GM12878 (cell line): Measurements from ENCODE around the gene SERPING1. TPM values are rescaled to one million over a fixed set of nuclear protein-coding genes. Genes with fewer than 3 reads are reported as not detected.

Experiments
- CHD2 ChIP-seq: IDR thresholded peaks from 2 replicates; pipeline ENCODE4 v1.6.1; 2011; ENCODE audit warnings: low read depth, low read length, improper control_type of control experiment, borderline replicate concordance
- EED ChIP-seq: sonication (generic); IDR thresholded peaks from 2 replicates; pipeline ENCODE4 v1.6.1; 2016; ENCODE audit warnings: antibody characterized with exemption, low read depth
- FOS ChIP-seq: IDR thresholded peaks from 3 replicates; pipeline ENCODE4 v1.6.1; 2011; ENCODE audit warnings: borderline replicate concordance; ENCODE audit not compliant: insufficient read length; ENCODE audit errors: extremely low read depth
- FOXK2 ChIP-seq: fragments of 450-650 bp; IDR thresholded peaks from 2 replicates; pipeline ENCODE4 v1.6.1; 2017; ENCODE audit warnings: mild to moderate bottlenecking, moderate library complexity
- HDAC6 ChIP-seq: fragments of 200-600 bp; sonication (generic); IDR thresholded peaks from one replicate; pipeline ENCODE4 v1.8.0; 2017; ENCODE audit warnings: antibody characterized with exemption; ENCODE audit not compliant: unreplicated experiment
- HDGF ChIP-seq: fragments of 450-650 bp; IDR thresholded peaks from 2 replicates; pipeline ENCODE4 v1.6.1; 2016; ENCODE audit warnings: antibody characterized with exemption
- HSF1 ChIP-seq: fragments of 150-350 bp; IDR thresholded peaks from 2 replicates; pipeline ENCODE4 v1.6.1; 2014; ENCODE audit warnings: mild to moderate bottlenecking, low read depth, low read length
- JUND ChIP-seq: IDR thresholded peaks from 2 replicates; pipeline ENCODE4 v1.6.1; 2012; ENCODE audit warnings: low read depth, mild to moderate bottlenecking, low read length, improper control_type of control experiment, moderate library complexity
- MEF2B ChIP-seq: fragments of 450-650 bp; IDR thresholded peaks from 2 replicates; pipeline ENCODE4 v1.6.1; 2018; ENCODE audit warnings: mild to moderate bottlenecking, moderate library complexity; ENCODE audit not compliant: partially characterized antibody, poor library complexity, severe bottlenecking
- MTA2 ChIP-seq: fragments of 450-650 bp; IDR thresholded peaks from 2 replicates; pipeline ENCODE4 v1.6.1; 2016; ENCODE audit warnings: low read depth, mild to moderate bottlenecking, moderate library complexity
- MTA3 ChIP-seq: IDR thresholded peaks from 2 replicates; pipeline ENCODE4 v1.6.1; 2012; ENCODE audit warnings: low read length, inconsistent platforms, borderline replicate concordance
- MXI1 ChIP-seq: fragments of 150-350 bp; IDR thresholded peaks from 2 replicates; pipeline ENCODE4 v1.6.1; 2011; ENCODE audit warnings: low read depth, mild to moderate bottlenecking, inconsistent platforms, low read length, improper control_type of control experiment
- POLR2A ChIP-seq: IDR thresholded peaks from 2 replicates; pipeline ENCODE4 v1.6.1; 2011; ENCODE audit warnings: low read depth, mild to moderate bottlenecking, low read length
- POLR2AphosphoS5 ChIP-seq: IDR thresholded peaks from 2 replicates; pipeline ENCODE4 v1.6.1; 2011; ENCODE audit warnings: mild to moderate bottlenecking, low read length, inconsistent platforms
- RAD51 ChIP-seq: fragments of 450-650 bp; IDR thresholded peaks from 2 replicates; pipeline ENCODE4 v1.6.1; 2016; ENCODE audit warnings: moderate library complexity, mild to moderate bottlenecking, inconsistent platforms
- RB1 ChIP-seq: fragments of 450-650 bp; formaldehyde crosslinking; IDR thresholded peaks from 2 replicates; pipeline ENCODE4 v1.6.1; 2017; ENCODE audit warnings: mild to moderate bottlenecking, borderline replicate concordance
- RELA ChIP-seq: fragments of 450-650 bp; IDR thresholded peaks from 2 replicates; pipeline ENCODE4 v1.8.0; 2014; ENCODE audit warnings: borderline replicate concordance; ENCODE audit not compliant: partially characterized antibody
- SPI1 ChIP-seq: IDR thresholded peaks from 2 replicates; pipeline ENCODE4 v1.6.1; 2011; ENCODE audit warnings: low read depth, mild to moderate bottlenecking, low read length, moderate library complexity, borderline replicate concordance; ENCODE audit not compliant: insufficient read depth
- SREBF1 ChIP-seq: IDR thresholded peaks from 2 replicates; pipeline ENCODE4 v1.6.1; 2012; ENCODE audit warnings: mild to moderate bottlenecking, low read length
- TAF1 ChIP-seq: IDR thresholded peaks from 2 replicates; pipeline ENCODE4 v1.6.1; 2011; ENCODE audit warnings: mild to moderate bottlenecking, low read depth, low read length, borderline replicate concordance
- ZNF592 ChIP-seq: fragments of 450-650 bp; IDR thresholded peaks from 2 replicates; pipeline ENCODE4 v1.6.1; 2017; ENCODE audit warnings: mild to moderate bottlenecking, moderate library complexity
- polyA plus RNA-seq, 11 experiments: library from polyadenylated mRNA; depleted of rRNA in 4 of 11; unstranded in 6 of 11; stranded (reverse) in 5 of 11; fragments of >200 nt; fragmentation: Nextera tagmentation in 4 of 11; fragmentation: Illumina TruSeq in 1 of 11; extraction: Ambion mirVana in 4 of 11; extraction: Trizol in 1 of 11; gene quantifications; 1 replicate in 1 of 11; 2 replicates in 10 of 11; pipeline versions ENCODE4 v1.2.1 to v1.2.3, GENCODE V29; 2011 to 2016; ENCODE audit warnings: inconsistent platforms in 2 of 11, missing spikeins in 2 of 11, low read depth in 1 of 11
- total RNA-seq, 4 experiments: library from RNA; depleted of rRNA in 3 of 4; stranded (reverse); fragments of >200 nt in 3 of 4; fragmentation: Illumina TruSeq in 1 of 4; extraction: Trizol in 1 of 4; gene quantifications; 2 replicates each; pipeline versions ENCODE4 v1.2.1 to v1.2.3, GENCODE V29; 2013 to 2021

SERPING1 gene
- total and polyA plus RNA-seq, 10 of the 15 experiments (the other 5 are each of a cell fraction or from before 2014, with no cell fraction given), result 0.24 to 1.4 TPM; not detected in 8

DNA sequence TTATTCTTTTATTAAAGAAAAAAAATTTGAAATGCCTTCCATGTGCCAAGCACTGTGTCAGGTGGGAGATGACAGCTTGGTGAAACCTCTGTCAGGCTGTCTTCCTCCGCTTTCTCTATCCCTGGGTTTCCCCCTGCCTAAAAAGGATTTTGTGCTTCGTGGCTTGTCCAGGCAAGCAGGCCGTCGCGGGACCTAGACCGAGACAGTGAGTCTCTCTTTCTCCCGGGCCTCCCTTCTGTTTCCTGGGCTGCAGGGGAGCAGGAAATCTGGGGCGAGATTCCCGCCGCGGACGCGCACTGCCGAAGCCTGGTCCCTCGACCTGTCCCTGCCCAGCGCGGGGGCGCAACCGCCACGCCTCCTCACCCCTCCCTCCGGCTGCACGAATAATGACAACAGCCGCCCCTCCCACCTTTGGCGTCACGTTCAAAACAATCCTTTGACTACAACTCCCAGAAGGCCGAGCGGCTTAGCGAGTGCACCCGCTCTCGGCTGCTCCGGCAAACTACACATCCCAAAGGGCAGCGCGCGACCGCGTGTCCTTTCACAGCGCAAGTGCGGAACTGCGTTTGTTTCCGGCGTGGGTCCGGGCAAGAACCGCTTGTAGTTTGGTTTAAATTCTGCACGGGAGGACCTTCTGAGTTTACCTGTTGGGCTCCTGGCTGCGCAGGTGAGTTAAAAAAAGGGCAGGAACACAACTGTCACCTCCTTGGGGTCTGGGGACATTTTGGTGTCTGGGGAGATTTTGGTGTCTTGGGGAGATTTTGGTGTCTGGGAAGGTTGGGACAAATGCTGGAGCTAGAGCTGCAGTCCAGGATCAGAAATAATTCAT is 59.9 kb downstream of the SERPING1 start, which contains the start of gene CLP1 (continued):
- TF ChIP-seq FOS (no peak), TAF1 (peak; percentile 20; the same call in 1 of the 2 replicates), HDGF (peak; percentile 85), MXI1 (peak; percentile 69; the same call in 1 of the 2 replicates), JUND (no peak), MTA3 (no peak), POLR2A (peak; percentile 81), CHD2 (peak; percentile 97), HSF1 (no peak), RAD51 (peak; percentile 37; the same call in 1 of the 2 replicates), SPI1 (peak; percentile 56; the same call in 1 of the 2 replicates), SREBF1 (peak; percentile 85), RB1 (peak; percentile 69; the same call in 1 of the 2 replicates), POLR2AphosphoS5 (peak; percentile 80), RELA (peak; percentile 83), FOXK2 (peak; percentile 91), ZNF592 (no peak), HDAC6 (no peak), MTA2 (no peak), EED (peak; percentile 59), MEF2B (no peak)
